ENCODE results near the gene AOC3.

AOC3 gene, protein sequence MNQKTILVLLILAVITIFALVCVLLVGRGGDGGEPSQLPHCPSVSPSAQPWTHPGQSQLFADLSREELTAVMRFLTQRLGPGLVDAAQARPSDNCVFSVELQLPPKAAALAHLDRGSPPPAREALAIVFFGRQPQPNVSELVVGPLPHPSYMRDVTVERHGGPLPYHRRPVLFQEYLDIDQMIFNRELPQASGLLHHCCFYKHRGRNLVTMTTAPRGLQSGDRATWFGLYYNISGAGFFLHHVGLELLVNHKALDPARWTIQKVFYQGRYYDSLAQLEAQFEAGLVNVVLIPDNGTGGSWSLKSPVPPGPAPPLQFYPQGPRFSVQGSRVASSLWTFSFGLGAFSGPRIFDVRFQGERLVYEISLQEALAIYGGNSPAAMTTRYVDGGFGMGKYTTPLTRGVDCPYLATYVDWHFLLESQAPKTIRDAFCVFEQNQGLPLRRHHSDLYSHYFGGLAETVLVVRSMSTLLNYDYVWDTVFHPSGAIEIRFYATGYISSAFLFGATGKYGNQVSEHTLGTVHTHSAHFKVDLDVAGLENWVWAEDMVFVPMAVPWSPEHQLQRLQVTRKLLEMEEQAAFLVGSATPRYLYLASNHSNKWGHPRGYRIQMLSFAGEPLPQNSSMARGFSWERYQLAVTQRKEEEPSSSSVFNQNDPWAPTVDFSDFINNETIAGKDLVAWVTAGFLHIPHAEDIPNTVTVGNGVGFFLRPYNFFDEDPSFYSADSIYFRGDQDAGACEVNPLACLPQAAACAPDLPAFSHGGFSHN

DNA sequence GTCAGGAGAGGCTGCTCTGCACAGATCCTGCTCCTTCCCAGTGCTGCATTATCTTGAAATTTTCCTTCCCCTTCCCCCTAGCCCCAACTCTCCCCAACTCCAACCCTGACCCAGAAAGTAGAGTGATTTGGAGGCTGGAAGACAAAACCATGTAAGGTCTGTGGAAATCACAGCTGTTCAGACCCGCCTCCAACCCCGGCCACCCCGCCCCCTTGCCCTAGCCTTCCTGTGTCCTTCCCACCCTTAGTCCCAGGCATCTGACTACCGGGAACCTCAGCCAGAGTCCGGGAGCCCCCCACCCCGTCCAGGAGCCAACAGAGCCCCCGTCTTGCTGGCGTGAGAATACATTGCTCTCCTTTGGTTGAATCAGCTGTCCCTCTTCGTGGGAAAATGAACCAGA, at the start of gene AOC3:
Gene AOC3 (plus strand): TSS at position 246 of the 400 bp plus-strand sequence. CDS start 145 bp downstream, at position 391.
- no peak for DNase-seq (ENCODE audit: low read depth in 1 of 2, low spot score in 1 of 2)

DNA sequence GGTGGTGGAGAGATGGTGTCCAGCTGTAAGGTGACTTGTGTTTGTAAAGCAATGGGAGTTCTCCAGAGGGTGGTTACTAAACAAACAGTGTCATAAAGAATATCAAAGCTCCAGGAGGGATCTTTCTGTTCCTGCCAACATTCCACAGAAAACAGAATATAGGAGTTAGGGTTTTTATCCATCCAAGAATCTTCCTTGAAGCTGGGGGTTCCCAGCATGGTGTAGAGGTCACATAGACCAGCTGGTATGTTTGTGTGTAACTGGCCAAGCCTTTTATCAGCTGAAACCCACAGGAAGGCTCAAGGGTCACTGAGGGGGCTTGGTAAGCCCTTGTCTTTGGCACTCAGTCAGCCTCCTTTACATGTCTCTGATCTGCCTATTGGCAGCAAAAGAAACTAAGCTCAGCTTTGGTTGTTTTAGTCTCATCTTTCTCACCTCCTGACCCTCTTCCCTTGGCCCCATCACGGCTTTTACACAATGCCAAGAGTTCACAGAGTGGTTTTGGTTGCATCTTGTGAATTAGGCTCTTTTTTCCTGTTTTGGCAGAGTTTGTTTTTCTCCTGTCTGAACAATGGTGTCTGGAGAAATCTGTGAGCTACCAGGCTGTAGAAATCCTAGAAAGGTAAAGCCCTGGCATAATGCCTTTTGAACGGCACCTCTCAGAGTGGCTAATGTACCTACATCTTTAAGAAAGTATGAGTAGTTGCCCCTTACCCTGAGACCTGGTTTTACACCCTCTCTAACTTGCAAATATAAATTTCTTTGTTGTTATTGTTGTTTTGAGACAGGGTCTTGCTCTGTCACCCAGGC, 47.7 kb upstream of the AOC3 start:
- no peak for DNase-seq (ENCODE audit: low read depth in 1 of 2, low spot score in 1 of 2)

DNA sequence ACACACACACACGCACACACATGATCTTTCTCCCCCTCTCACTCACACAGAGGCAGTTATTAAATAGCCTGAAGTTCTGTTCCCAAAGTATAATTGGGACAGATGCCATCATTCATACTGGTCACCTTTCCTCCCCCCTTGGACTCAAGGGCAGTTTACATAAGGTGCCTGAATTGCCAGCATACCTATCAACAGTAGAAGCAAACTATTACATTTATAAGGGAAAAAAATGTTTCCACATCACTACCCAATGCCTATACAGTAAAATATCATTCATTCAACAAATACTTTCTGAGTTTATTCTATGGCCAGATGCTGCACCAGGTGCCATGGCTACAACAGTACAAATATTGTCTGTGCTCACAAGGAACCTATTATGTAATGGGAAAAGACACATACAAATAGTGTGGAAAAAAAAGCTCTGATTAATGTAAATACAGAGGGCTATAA, 46.1 kb upstream of the AOC3 start:
- DNase-seq (ENCODE audit: low read depth in 1 of 2, low spot score in 1 of 2): no peak

DNA sequence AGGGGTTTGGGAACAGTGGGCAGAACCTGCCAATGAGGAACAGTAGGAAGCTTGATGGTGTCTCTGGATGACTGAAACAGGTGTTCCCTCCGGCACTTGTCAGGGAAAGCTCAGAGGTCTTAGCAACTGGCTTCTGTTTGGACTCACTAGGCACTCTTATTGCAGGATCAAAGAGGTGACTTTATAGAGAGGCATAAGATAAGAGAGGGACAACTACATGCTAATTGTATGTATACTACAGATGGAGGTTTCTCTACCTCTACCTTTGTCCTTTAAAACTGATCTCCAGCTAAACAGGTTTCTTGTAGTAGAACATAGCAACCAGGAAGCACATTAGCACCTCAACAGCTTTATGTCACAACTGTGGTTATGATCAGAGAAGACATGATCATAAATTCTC, 44.8 kb upstream of the AOC3 start:
- DNase-seq (ENCODE audit: low read depth in 1 of 2, low spot score in 1 of 2): no peak

DNA sequence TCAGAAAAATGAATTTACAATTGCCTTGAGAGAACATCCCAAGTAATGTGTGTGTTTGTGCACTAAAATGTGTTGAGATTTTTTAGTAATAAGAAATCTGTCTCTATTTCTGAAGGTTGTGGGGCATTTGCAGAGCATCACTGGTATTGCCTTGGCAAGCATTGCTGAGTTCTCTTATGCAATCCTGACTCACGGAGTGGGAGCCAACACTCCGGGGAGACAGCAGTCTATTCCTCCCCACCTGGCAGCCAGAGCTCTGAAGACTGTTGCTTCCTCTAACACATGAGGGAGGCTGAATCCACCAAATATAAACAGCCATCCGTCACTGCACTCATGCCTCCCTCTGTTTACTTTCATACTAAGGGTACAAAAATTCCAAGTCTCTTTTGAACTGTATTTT, 41.7 kb upstream of the AOC3 start:
- no peak for DNase-seq (ENCODE audit: low read depth in 1 of 2, low spot score in 1 of 2)

DNA sequence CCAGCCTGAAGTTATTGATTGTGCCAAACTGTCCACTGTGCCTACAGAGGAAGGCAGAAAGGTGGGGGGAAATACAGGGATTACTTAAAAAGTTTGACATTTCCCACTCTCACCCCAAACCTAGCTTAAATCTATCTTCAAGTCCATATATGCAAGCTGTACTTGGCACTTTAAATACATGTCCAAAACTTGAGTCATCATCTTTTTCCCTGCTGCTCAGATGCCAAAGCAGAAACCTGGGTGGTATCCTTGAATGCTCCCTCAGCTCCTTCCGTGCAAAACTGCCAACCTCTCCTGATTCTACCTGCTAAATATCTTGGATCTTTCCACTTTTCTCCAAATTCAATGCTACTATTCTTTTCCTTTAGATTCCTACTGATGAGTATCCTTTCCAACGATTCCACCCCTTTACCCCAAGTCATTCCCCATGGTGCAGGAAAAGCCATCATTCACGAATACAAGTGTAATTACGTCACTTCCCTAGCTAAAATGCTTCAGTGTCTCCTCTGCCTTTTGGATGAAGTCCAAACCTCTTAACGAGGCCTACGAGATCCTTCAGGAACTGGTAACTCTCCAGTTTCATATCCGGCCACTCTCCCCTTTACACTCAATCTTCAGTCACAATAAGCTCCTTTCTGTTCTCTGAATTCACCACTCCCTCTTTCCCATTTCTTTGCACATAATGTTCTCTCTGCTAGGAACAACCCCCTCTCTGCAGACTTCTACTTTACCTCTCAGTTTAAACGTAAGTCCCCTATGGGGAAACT, 36.2 kb upstream of the AOC3 start:
- DNase-seq (ENCODE audit: low read depth in 1 of 2, low spot score in 1 of 2): no peak

DNA sequence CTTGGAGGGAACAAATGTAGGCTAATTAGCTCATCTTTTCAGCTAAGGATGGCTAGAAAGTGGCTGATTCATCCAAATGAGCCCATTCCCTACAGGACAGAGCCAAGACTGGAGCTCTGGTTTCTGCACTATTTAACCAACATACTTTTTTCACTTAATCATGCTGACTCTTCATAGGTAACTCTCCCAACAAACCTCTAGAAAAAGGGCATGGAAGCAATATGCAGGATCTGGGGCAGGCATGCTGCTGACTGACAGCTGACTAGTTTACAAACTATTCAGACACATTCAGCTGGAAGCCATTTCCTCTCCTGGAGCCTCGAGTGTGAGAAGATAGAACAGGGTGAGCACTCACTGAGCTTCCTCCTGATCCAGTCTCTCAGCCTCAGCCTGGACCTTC, 33.1 kb upstream of the AOC3 start:
- DNase-seq (ENCODE audit: low read depth in 1 of 2, low spot score in 1 of 2): no peak

DNA sequence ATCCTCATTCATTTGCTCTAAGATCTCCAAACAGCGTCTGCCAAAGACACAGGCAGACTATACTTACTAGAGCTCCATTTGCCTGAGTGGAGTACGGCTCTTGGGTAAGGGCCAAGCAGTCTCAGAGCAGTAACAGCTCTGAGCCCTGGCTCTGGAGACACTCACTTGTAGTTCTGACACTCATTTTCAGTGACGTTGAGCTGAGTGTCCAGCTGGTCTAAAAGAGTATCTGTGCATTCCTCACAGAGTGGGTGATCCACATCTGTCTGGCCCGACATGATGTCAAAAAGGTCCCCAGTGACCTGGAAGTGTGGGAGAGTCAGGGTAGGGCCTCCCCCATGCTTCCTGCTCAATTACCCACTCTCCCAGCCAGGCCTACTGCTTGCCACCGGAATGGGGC, 32.6 kb upstream of the AOC3 start:
- no peak for DNase-seq (ENCODE audit: low read depth in 1 of 2, low spot score in 1 of 2)

DNA sequence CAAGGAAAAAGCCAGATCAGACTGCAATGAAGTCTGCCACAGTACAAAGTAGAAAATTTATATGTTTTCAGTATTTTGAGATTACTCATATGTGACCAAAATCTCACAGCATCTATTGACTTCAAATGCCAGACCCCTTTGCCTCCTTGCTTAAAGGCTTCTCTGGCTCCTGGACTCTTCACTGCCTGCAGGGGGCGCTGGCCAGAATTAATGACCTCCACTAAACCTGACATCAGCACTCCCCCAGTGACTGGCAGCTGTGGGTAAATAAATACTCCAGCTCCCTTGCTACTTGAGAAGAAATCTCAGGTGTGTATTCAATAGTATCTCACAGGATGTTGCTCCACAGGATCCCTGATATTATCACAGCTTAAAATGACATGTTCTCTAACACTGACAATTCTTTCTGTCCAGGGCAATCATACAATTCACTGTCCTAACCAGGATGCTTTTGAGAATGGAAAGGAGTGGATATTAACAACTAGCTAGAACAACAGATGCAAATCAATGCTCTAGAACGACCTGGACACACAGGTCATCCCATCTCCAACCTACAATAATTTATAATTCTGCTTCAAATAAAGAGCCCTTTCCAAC, 31.0 kb upstream of the AOC3 start:
- DNase-seq (ENCODE audit: low read depth in 1 of 2, low spot score in 1 of 2): peak; percentile 22 to 42

DNA sequence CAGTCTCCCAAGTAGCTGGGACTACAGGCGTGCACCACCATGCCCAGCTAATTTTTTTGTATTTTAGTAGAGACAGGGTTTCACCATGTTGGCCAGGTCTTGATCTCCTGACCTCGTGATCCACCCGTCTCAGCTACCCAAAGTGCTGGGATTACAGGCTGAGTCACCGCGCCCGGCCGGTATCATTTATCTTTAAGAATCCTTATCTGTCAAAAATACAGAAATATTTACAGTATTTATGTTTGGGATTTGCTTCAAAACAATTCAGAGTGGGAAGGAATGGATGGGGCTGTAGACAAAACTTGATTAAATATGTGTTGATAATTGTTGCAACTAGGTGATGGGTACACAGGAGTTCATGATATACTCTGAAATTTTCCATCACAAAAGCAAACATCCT, 29.8 kb upstream of the AOC3 start:
- DNase-seq (ENCODE audit: low read depth in 1 of 2, low spot score in 1 of 2): no peak

DNA sequence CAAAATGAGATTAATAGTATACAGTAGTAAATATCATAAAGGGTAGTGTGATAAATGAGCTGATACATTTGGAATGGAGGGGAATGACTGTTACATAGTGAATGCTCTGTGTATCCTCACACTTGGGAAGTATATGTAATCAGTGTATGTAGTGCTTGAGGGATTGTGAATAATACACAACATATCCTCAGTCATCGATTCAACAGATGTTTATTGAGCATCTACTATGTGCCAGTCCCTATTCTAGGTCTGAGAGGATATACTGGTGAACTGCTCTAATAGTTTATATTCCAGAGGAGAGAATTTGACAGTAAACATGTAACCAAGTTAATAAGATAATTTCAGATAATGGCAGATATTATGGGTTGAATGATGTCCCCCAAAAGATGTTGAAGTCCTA, 23.5 kb upstream of the AOC3 start:
- no peak for DNase-seq (ENCODE audit: low read depth in 1 of 2, low spot score in 1 of 2)

DNA sequence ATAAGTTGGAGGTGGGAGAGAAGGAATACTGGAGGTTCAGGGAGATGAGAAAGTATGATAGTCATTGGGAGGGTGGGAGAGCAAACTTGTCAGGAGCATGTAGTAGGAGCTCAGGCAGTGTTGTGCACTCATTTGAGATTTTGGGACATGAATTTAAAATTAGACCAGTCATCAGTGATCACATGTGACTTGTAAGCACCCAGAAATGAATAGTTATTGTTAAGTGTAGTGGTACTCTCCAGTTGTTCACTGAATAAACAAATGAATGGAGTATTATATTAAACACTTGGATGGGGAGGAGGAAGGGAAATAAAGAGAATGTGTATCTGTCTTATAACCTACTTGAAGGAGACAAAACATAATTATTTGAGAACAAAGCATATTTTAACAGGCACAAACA, 20.0 kb upstream of the AOC3 start:
- DNase-seq (ENCODE audit: low read depth in 1 of 2, low spot score in 1 of 2): no peak

DNA sequence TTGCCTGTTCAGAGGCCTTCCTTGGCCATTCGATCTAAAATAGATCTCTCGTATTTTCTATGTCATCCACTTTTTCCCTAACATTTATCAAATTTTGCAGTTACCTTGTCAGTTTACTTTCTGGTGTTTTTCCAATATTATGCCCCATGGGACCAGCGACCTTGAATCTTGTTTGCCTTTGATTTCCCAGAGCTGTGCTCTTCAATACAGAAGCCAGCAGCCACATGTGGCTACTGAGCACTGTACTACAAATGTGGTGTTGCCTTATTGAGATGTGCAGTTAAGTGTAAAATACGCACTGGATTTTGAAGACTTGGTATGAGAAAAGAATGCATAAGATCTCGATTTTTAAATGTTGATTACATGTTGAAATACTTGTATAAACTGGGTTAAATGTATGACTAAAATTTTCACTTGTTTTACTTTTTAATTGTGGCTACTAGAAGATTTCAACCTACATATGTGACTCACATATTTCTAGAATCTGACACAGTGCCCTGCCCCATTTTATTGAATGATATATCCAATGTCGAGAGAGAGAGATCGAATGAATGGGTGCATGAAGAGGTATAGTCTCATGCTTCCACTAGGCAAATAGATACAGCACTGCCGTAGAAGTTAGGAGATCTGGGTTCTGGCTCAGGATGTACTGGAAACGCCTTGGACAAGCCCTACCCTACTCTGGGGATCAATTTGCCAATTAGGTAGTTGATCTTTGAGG, 18.6 kb upstream of the AOC3 start:
- DNase-seq (ENCODE audit: low read depth in 1 of 2, low spot score in 1 of 2): no peak

DNA sequence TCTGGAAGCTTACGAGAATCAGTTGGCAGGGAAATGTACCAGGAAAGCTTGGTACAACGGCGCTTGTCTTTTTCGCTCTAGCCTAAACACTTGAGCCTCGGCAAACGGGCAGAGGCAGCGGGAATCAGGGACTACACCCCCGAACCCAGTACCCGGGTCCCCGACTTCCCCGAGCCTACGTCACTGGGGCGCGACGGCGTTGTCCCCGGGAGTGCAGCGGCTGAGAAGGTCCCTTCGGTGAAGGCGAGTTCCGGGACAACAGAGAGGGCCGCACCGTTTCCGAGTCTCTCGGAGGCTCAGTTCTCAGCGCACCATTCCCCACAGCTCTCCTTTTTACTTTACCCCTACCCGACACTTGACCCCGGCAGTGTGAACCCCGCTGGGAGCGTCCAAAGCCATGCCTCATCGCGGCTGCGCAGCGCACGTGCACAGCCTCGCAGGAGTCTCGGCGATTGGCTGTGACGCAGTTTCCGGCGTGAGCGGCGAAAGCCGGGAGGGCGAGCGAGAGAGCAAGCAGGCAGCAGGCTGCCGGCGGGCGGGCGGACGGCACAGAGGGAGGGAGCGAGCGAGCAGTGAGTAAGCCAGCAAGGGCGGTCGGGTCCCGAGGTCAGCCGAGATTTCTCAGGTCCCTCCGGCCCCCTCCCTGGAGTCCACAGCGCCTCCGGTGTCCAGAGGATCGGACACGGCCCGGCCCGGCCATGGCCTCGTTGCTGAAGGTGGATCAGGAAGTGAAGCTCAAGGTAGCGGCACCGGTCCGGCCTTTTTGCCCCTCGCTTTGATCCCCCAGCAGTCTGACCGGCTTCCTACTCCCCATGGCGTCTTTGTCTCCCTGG, 17.8 kb upstream of the AOC3 start, which contains the start of gene PSME3:
Gene PSME3 (plus strand): TSS at position 464 of the 833 bp plus-strand sequence. CDS start 235 bp downstream, at position 699.
- DNase-seq (ENCODE audit: low read depth in 1 of 2, low spot score in 1 of 2): peak; percentile 77 to 84

DNA sequence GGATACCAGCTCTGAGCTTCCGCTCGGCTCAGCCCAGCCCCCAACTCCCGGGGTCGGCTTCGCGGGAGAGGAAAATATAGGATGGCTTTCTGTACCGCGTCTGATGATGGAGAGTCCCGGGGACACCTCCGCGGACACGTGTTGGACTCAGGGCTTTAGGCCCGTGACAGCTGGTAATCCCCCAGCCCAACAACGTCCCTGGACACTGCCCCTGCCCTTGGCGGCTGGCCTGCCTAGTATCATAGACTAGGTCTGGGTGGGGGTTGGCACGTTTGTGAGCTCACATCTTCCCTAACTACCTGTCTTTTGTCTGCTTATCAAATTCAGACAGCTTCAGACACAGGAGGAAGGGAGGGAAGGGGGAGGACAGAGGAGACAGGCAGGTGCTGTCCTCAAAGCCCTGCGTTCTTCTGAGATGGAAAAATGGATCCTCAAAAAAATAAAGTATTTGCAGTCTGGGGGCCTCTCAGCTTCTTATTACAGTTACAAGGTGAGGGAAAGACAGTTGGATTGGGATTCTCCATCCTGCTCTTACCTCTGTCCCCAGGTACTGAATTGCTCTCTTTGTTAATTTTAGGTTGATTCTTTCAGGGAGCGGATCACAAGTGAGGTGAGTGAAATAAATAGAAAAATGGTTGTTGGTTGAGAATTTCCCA, 17.1 kb upstream of the AOC3 start:
- no peak for DNase-seq (ENCODE audit: low read depth in 1 of 2, low spot score in 1 of 2)

DNA sequence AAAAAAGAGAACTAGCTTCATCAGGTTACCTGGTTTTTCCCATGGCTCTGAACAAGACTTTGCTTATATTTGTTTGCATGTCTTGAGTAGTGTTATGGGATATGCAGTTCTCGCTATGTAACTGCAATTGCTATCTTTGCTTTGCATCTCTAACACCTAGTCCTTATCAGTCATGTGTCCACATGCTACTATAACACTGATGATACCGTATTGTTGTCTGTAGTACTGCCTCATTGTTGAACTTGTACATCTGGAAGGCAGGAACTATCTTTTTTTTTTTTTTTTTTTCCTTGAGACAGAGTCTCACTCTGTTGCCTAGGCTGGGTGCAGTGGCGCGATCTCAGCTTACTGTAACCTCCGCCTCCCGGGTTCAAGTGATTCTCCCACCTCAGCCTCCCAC, 15.3 kb upstream of the AOC3 start:
- DNase-seq (ENCODE audit: low read depth in 1 of 2, low spot score in 1 of 2): no peak

DNA sequence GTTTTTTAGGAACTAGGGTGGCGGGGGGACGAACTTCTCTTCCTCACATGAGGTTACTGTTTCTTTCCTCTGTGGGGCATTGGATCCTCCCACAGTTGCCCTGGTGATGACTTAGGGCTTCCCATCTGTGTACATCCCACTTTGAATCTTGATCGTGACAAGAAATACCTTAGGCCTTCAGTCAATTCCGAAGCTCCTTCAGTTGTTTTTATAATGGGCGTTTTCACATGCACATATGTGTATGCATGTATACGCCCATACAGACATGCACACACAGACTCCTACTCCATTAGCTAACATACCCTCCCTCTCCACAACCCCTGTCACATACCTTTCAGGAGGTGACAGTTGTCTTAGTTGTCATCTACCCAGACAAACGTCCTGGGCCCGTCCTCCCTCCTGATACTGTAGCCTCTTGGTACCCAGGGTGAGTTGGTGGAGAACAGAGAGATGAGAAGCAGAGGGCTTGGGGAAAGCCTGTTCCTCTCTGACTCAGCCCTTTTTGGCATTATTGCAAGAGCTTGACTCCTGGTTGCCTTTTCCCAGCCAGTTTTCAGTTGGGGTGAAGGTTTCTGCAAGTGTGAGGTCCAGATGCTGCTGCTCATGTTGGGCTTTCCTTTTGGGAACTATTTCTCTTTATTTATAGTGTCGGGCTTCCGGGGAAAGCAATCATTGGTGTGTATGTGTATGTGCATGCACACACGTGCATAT, 8.9 kb upstream of the AOC3 start:
- no peak for DNase-seq (ENCODE audit: low read depth in 1 of 2, low spot score in 1 of 2)
